HG02763 (cell line): ENCODE data around the gene MYB.
A peak's percentile ranks its signal among the peaks of the same experiment; 100 is the strongest.
"Not testable (repeated sequence)": the region's sequence is repeated elsewhere in the genome, so short reads cannot be mapped to it uniquely, and the experiment has no call there.

Experiments used
- ATAC-seq: cut with Tn5 transposase; IDR thresholded peaks from one replicate; pipeline ENCODE4 v1.9.1; 2021; ENCODE audit warnings: mild to moderate bottlenecking, moderate library complexity; ENCODE audit not compliant: unreplicated experiment

Gene MYB

GRCh38 chr6:135162678-135163439 is 18.2 kb upstream of the MYB start:
- peak; percentile 3 for ATAC-seq

DNA sequence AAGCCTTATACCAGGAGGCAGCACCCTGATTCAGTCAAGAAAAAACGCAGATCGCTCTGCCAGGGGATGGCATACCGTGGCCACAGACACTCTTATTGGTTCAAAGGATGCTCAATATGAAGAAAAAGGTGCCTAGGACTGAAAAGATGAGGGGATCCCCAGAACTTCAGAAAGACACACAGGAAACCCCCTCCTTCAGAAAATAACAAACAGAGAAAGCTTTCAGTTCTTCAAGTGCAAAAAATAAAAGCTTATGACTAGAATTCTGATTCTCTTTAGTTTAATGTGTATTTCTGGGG is 17.7 kb upstream of the MYB start:
- peak; percentile 63 for ATAC-seq

DNA sequence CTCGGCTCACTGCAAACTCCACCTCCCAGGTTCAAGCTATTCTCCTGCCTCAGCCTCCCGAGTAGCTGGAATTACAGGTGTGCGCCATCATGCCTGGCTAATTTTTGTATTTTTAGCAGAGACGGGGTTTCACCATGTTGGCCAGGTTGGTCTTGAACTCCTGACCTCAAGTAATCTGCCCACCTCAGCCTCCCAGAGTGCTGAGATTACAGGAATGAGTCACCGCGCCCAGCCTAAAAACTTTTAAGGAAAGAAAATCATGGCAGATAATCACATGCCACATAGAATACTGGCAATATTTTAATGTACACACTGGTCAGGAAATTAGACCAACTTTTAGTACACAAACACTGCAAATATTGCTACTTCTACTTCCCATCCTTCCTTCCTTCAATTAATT is 16.7 kb upstream of the MYB start:
- ATAC-seq: not testable (repeated sequence)

DNA sequence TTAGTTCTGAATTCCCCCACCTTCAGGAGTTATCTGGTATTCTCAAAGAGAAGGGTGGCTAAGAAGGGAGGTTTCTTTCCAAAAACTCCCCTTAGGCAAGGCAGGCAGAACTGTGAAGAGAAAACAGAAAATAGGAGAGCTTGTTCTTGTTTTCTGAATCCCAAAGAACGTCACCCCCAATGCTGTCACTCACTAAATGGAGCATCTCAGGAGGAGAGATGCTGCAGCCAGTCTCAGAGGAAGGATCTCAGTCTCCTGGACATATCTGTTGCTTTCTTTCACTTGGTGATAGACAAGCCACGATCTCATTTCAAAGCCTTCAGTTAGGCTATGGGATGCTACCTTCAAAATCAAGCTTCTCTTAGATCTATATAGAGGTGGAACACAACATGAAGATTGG is 16.1 kb upstream of the MYB start:
- ATAC-seq: no peak

DNA sequence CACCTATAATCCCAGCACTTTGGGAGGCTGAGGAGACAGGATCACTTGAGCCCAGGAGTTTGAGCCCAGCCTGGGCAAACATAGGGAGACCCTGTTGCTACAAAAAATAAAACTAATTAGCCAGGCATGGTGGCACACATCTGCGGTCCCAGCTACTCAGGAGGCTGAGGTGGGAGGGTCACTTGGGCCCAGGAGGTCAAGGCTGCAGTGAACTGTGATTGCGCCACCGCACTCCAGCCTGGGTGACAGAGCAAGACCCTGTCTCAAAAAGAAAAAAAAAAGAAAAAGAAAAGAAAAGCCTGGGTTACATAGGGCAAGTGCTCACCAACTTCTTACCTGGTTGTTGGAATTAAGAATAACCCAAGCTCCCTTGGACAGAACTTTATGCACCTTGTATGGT is 14.6 kb upstream of the MYB start:
- no peak for ATAC-seq

DNA sequence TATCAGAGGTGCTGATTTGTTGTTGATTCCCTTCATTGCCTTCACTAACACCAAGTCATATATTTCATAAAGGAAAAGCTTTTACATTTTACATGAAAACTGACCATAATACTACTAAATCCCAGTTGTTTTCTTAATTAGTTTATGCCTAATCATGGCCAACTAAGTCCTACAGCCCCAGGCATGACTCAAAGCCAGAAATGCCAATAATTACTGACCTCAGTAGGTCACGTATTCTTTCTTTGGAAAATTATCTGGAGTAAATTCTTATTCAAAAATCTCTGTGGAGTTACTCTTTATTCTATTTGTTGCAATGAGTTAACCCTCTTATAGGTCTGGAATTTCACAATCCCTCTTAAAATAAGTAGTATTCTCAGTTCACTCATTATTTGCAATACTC is 13.5 kb upstream of the MYB start:
- no peak for ATAC-seq

- no peak for ATAC-seq
Measured at GRCh38 chr6:135168766-135169165, 12.3 kb upstream of the MYB start.

DNA sequence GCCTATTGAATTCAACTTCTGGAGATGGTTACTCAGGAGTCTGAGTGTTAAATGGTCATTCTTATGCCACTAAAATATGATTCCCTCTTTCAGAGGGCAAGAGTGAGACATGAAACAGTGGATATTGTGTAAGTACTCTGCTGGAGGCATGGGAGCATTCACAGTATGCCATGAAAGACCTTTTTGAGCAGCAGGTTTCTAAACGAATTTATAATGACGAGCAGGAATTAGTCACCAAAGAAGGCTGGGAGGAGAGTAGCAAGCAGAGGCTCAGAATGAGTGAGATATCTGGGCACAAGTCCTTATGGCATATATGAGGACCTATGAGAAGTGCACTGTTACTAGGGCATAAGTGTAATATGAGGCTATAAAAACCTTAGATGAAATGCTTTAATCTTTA is 10.9 kb upstream of the MYB start:
- no peak for ATAC-seq

- ATAC-seq: no peak
Measured at GRCh38 chr6:135170849-135171248, 10.3 kb upstream of the MYB start.

DNA sequence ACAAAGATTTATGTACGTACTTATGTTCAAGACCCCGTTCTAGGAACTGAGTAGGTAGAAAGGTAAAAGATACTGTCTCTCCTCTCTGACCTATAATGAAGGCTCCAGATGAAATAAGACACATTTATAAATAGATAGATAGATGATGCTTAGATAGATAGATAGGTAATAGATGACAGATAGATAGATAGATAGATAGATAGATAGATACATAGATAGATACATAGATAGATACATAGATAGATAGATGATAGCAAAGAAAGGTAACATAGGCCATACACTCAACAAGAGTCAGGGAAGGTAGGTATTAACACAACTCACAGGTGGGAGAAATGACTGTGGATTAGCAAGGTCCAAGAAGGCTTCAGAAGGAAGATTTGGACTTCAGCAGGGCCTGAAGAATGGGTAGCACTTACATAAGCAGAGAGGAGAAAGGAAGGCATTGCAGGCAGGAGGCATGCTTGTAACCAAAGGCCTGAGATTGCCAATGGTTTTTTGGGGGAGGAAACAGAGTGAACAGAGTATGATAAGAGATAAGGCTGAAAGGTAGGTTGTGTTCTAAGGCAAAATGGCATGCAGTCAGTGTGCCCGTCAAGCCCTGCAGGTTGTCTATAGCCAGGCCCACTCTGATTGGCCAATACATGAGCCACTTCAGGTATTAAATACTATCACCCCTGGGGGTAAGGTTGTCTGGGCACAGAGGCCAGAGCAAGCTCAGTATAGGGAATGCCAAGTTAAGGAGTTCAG is 7.7 kb upstream of the MYB start:
- ATAC-seq: no peak

DNA sequence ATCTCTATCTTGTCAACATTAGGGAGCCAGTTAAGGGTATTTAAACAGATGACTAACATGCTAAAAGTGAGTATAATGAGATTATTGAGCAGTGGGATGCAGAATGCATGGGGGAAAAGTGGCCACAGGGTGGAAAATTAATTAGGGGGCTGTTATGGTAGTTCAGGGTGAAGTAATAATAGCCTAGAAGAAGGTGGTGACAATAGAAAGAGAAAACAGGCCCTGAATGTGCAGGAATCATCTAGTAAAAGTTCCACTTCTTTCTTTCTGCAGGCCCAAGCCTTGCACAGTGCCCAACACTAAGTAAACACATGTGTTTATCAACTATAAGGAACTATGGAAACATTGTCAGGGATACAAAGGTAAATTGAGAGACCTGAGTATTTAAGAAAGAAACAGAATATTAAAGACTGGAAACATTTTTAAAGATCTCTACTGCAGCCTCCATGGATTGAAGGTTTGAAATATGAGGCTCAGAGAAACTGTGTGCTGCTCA is 7.1 kb upstream of the MYB start:
- no peak for ATAC-seq

GRCh38 chr6:135176058-135176457 is 5.0 kb upstream of the MYB start:
- ATAC-seq: no peak

DNA sequence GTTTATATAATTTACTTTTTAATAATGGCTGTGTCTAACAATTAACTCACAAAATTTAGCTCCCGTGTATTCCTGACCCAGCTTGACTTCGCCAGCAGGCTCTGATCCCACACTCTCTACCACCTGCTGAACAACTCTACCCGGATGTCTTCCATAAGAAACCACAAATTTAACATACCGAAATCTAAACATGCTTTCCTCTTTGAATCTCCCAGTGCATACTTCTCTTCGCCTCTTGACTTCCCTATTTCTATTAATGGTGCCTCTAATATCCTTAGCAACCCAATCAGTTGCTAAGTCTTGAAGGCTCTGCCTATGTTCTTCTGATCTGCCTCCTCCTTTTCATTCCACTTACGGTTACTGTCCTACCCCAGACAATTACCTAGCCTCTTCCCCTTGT is 4.6 kb upstream of the MYB start:
- no peak for ATAC-seq

GRCh38 chr6:135179372-135179771 is 1.7 kb upstream of the MYB start:
- no peak for ATAC-seq

GRCh38 chr6:135179920-135180541 is 1.1 kb upstream of the MYB start:
- ATAC-seq: no peak

GRCh38 chr6:135181333-135182070 is 394 bp downstream of the MYB start:
- ATAC-seq: peak; percentile 1

GRCh38 chr6:135182071-135183001 is 1.2 kb downstream of the MYB start:
- ATAC-seq: peak; percentile 14

DNA sequence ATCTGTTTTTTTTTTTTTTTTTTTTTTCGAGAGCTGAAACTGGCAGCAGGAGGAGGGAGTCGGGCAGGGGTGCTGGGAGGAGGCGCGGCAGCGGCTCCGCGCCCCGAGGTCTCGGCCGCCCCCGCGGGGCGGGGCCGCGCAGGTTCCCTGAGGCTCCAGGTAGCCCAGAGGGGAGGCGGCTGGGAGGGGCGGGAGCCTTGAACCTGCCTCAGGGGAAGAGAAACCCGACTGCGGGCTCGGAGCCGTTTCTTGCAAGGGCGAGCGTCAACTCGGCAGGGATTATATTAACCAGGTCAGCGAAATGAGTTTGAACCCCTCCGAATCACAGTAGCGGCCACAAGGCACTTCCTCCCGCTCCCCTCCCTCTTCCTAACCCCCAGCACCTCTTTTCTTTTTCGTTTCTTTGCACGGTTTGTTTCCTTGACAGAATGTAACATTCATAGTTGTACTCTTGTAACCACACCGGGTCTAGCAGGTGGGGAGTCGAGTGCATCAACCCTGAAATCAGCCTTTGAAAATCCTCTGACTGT is 2.0 kb downstream of the MYB start:
- ATAC-seq: peak; percentile 41

DNA sequence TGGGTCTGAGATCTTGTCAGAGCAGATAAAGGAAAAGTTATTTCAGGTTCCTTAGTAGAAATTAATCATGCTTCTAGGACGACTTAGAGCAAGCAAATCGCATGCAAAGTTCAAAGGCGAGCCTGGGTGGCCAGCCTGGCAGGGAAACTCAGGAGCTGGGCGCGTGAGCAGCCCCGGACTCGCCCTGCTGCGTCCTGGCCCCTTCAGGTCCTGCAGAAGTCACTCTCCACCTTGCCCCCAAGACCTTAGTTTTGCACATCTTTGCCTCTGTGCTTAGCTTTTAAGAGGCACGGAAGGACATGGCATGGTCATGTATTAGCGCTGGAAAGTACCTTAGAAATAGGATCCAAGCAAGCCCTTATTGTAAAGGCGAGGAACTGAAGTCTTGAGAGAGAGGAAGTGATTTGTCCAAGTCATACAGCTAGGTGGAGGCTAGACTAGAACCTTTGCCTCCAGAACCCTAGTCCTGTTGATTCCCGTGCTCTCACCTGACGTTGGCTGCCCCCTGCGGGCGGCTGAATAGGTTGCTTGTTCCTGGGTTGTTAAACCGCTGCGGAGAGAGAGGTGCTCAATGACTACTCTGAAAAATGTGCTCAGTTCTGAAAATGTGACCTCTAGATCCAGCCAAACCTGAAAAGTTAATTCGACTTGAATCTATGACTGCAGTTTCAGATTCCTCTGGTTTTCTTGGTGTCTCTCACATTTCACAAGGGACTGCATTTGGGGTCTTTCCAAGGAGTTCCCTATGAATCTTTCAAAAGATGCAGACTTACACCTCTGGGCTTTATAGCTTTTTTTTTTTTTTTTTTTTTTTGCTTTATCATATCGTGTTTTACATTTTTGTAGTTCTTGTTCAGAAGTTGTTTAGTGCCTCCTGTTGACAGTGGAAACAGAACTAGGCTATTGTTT is 2.7 kb downstream of the MYB start:
- no peak for ATAC-seq
